Natural killer cell treated with Interleukin-12 subunit alpha and Interleukin-12 subunit beta and Interleukin-15 and Interleukin-18, amount 100 ng/mL, for 72 hours (primary cell): Measurements from ENCODE around the gene STRN4. TPM values are rescaled to one million over a fixed set of nuclear protein-coding genes. Genes with fewer than 3 reads are reported as not detected.
A peak's percentile ranks its signal among the peaks of the same experiment; 100 is the strongest.
"Not testable (repeated sequence)": the region's sequence is repeated elsewhere in the genome, so short reads cannot be mapped to it uniquely, and the experiment has no call there.

Experiments
- ATAC-seq, 2 donors: fragments of 150-1000 bp; cut with Tn5 transposase in 1 of 2; sonication (Bioruptor Pico), chemical (Tn5 transposase) in 1 of 2; 2 replicates each; pipeline ENCODE4 v1.10.0; 2021
- DNase-seq: peaks from one replicate; pipeline ENCODE4 v3.0.0; 2022; ENCODE audit warnings: low spot score
- H3K27ac Mint-ChIP-seq, 2 donors: 1 replicate in 1 of 2; 2 replicates in 1 of 2; pipeline ENCODE4 v1.8.0; 2022; ENCODE audit warnings: mixed read lengths in 2 of 2, mild to moderate bottlenecking in 1 of 2, moderate library complexity in 1 of 2
- H3K27me3 Mint-ChIP-seq, 2 donors: 1 replicate in 1 of 2; 2 replicates in 1 of 2; pipeline ENCODE4 v1.8.0; 2022; ENCODE audit warnings: mixed read lengths in 2 of 2
- H3K36me3 Mint-ChIP-seq: one replicate; pipeline ENCODE4 v1.8.0; 2022; ENCODE audit warnings: mixed read lengths
- H3K4me1 Mint-ChIP-seq, 2 donors: 1 replicate in 1 of 2; 2 replicates in 1 of 2; pipeline ENCODE4 v1.8.0; 2022; ENCODE audit warnings: low read depth in 2 of 2, mixed read lengths in 2 of 2, mild to moderate bottlenecking in 1 of 2
- H3K4me3 Mint-ChIP-seq: one replicate; pipeline ENCODE4 v1.8.0; 2022; ENCODE audit warnings: mixed read lengths
- H3K9me3 Mint-ChIP-seq: 2 replicates; pipeline ENCODE4 v1.8.0; 2022; ENCODE audit warnings: mixed read lengths
- total RNA-seq, 2 donors: library from RNA; stranded (reverse); gene quantifications; one replicate each; pipeline ENCODE4 v1.2.3, GENCODE V29; 2022

Gene STRN4
- total RNA-seq, 2 donors from 2014 or later, result 88.9 to 121 TPM

DNA sequence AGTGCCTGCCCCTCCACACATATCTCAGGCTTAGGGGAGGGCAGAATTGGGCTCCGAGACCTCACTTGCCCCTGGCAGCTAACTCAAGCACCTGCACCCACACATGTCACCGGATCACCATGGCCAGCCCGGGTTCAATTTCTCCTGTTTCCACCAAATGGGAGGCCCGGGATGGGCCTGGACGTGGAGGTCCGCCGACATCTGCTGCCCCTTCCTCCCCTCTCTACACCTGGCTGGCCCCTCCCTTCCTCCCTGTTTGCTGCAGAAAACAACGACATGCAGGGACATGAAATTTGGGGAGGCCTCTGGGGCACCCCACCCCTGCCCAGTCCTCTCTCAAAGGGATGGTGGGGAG lies 30.7 kb downstream of the STRN4 start:
- Mint-ChIP-seq H3K36me3 (peaks cover 4% of the 10 kb centered on the region), H3K9me3 (no peaks in the 10 kb centered on the region), H3K4me3 (peak overlapping the region; percentile 95), H3K27ac (peak overlapping the region; percentile 89 to 98), H3K4me1 (peaks cover 43 to 52% of the 10 kb centered on the region in 2 donors), H3K27me3 (no peaks in the 10 kb centered on the region)
- peak; percentile 44 for DNase-seq
- ATAC-seq, result no peak

DNA sequence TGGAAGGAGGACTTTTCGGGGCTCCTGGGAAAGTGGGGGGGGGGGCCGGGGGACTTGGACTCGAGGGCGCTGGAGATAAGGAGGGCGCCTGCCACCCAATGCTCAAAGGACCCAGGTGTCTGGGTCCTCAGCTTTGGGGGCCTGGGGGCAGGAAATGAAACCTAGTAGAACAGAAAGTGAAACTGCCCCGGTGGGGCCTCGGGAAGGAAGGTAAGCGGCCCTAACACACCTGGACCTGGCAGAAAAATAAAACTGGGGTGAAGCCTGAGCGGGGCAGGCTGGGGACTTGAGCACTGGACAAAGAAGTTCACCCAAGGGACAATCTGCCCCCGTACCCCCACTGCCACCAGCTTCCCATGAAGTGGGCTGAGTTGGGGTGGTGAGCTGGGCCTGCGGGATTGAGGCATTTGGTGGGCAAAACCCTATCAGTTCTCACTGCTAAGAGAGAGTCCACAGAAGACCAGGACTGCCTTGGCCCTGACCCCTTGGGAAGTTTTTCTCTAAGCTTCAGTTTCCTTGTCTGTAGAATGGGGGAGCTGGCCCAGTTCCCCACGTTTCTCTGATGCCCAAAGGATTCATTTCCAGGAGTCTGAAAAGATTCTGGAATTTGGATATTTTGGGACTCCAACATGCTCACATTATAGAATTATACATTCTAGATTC lies 31.7 kb downstream of the STRN4 start:
- Mint-ChIP-seq H3K4me1 (peaks cover 41 to 51% of the 10 kb centered on the region in 2 donors), H3K36me3 (peaks cover 4% of the 10 kb centered on the region), H3K4me3 (peak overlapping the region; percentile 95), H3K9me3 (no peaks in the 10 kb centered on the region), H3K27me3 (no peaks in the 10 kb centered on the region), H3K27ac (peak overlapping the region; percentile 89 to 98)
- ATAC-seq, result peak; percentile 36 to 48
- DNase-seq, result peak; percentile 71

DNA sequence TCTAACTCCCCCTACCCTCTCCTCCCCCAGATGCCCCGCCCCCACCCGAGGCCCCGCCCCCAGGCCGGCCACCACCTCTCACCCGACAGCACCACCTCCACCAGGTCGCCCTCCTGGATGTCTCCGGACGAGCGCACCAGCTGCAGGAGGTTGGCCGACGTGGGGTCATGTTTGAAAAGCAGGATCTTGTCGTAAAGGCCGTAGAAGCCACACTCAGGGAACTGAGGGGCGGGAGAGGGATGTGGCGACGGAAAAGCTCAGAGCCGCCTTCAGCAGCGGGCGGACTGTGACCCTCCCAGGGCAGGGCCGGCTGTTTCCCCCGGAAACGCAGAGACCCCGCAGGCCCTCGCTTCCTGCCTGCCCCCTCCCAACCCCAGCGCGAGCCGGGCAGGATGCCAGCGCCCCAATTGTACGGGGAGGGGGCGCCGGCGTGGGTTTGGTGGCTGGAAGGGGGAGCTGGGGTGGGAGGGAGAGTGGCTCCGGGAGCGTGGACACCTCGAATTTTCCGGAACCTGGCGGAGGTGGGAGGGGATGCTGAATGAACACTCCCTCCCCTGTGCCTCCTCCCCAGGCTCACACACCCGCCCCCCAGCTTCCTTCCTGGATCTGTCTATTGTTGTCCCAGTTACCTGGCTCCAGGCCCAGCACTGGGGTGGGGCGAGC lies 32.3 kb downstream of the STRN4 start:
- Mint-ChIP-seq H3K36me3 (peaks cover 4% of the 10 kb centered on the region), H3K4me1 (peaks cover 35 to 44% of the 10 kb centered on the region in 2 donors), H3K27ac (peak overlapping the region; percentile 89 to 98), H3K9me3 (no peaks in the 10 kb centered on the region), H3K4me3 (peak overlapping the region; percentile 95), H3K27me3 (no peaks in the 10 kb centered on the region)
- ATAC-seq (peak; percentile 54 to 55), DNase-seq (peak; percentile 74)

DNA sequence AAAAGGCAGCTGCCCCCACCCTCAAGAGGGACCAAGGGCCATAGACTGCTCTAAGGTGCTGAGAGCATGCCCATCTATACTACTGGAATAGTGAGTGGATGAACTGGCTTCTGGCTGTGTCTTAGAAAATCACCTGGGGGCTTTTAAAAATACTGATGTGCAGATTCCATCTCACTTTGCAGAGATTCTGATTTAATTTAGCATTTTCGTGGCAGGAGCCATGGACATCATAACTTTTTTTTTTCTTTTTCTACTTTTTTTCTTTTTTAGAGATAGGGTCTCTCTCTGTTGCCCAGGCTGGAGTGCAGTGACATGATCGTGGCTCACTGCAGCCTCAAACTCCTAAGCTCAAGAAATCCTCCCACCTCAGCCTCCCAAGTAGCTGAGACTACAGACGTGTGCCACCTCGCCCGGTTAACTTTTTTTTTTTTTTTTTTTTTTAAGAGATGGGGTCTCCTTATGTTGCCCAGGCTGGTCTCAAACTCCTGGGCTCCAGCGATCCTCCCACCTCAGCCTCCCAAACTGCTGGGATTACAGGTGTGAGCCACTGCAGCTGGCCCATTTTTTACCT lies 33.4 kb downstream of the STRN4 start:
- H3K4me3 Mint-ChIP-seq, result peak overlapping the region; percentile 48
- not testable (repeated sequence) for H3K9me3 Mint-ChIP-seq, H3K27me3 Mint-ChIP-seq, ATAC-seq, H3K36me3 Mint-ChIP-seq
- H3K4me1 Mint-ChIP-seq, result peaks cover 25 to 33% of the 10 kb centered on the region in 2 donors
- peak overlapping the region; percentile 89 to 98 for H3K27ac Mint-ChIP-seq
- DNase-seq, result peak; percentile 40

DNA sequence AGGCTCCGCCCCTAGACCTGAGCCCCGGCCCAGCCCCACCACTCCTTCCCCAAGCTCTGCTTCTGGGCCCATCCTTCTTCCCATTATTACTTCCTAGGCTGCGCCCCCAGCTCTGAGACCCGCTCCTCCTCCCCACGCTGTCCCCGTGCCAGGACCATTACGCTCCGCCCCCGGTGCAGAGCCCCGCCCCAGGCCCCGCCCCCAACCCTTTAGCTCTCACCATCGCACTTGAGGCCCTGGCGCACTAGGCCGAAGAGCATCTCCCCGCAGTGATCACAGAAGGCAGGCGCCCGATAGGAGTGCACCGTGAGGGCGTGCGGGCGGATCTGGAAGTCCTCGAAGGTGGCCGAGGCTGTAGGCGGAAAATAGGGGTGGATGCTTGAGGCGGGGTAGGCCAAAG lies 35.6 kb downstream of the STRN4 start:
- DNase-seq (peak; percentile 35), ATAC-seq (no peak)
- Mint-ChIP-seq H3K4me1 (peaks cover 19 to 21% of the 10 kb centered on the region in 2 donors), H3K4me3 (no peak overlapping the region), H3K27ac (no peak overlapping the region), H3K9me3 (no peaks in the 10 kb centered on the region), H3K36me3 (peaks cover 9% of the 10 kb centered on the region), H3K27me3 (no peaks in the 10 kb centered on the region)

DNA sequence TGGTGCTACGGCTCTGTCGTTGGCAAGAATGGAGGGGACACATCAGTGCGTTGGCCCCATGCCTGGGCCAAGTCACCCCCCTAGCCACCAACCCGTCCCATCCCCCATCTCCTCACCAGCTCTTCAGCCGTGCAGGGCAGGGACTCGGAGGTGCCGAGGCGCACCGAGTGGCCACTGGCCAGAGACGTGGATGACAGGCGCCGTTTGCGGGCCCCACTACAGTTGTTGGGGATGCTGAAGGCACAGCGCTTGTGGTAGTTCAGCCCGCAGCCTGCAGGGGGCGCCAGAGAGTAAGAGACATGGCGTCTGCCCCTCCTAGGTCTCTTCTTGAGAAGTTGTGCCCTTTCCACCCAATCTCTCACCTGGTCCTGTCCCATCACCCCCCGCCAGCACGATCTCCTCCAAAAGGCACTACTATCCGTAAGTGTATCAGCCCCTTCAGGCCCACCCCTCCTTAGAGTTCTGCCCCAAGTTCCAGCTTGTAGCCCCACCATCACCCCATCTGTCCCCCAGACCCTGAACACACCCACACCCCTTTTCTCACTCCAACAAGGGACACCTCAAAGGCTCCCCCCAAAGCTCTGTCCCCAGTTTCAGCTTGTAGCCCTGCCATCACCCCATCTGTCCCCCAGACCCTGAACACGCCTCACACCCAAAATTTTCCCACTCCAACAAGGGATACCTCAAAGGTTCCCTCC lies 41.7 kb downstream of the STRN4 start:
- no peaks in the 10 kb centered on the region for H3K9me3 Mint-ChIP-seq
- H3K4me1 Mint-ChIP-seq, result peaks cover 8 to 15% of the 10 kb centered on the region in 2 donors
- DNase-seq, result peak; percentile 81
- H3K4me3 Mint-ChIP-seq, result no peak overlapping the region
- peak; percentile 81 to 82 for ATAC-seq
- H3K27me3 Mint-ChIP-seq, result no peaks in the 10 kb centered on the region
- H3K27ac Mint-ChIP-seq, result peak overlapping the region; percentile 54 to 73
- peaks cover 8% of the 10 kb centered on the region for H3K36me3 Mint-ChIP-seq

DNA sequence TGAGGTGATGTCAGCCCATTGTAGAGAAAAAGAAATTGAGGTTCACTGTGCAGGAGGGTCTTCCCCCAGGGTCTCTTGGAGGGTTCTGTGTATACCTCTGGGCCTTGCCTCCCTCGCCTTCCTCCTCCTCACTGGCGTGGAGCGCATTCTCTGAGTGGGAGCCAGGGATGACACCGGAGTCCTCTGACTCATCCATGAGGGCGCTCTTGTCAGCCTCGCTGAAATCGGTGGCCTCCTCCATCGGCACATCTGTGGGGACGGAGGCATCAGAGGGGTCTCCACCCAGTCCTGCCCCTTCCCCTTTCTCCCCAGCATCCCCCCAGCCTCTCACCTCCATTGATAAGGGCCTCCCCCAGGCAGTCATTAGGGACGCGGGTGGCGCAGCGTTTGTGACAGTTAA lies 45.5 kb downstream of the STRN4 start:
- ATAC-seq (no peak), DNase-seq (no peak)
- no peak overlapping the region for H3K27ac Mint-ChIP-seq
- peaks cover 8% of the 10 kb centered on the region for H3K36me3 Mint-ChIP-seq
- peaks cover 8 to 19% of the 10 kb centered on the region in 2 donors for H3K4me1 Mint-ChIP-seq
- H3K9me3 Mint-ChIP-seq, result no peaks in the 10 kb centered on the region
- no peak overlapping the region for H3K4me3 Mint-ChIP-seq
- H3K27me3 Mint-ChIP-seq, result no peaks in the 10 kb centered on the region

DNA sequence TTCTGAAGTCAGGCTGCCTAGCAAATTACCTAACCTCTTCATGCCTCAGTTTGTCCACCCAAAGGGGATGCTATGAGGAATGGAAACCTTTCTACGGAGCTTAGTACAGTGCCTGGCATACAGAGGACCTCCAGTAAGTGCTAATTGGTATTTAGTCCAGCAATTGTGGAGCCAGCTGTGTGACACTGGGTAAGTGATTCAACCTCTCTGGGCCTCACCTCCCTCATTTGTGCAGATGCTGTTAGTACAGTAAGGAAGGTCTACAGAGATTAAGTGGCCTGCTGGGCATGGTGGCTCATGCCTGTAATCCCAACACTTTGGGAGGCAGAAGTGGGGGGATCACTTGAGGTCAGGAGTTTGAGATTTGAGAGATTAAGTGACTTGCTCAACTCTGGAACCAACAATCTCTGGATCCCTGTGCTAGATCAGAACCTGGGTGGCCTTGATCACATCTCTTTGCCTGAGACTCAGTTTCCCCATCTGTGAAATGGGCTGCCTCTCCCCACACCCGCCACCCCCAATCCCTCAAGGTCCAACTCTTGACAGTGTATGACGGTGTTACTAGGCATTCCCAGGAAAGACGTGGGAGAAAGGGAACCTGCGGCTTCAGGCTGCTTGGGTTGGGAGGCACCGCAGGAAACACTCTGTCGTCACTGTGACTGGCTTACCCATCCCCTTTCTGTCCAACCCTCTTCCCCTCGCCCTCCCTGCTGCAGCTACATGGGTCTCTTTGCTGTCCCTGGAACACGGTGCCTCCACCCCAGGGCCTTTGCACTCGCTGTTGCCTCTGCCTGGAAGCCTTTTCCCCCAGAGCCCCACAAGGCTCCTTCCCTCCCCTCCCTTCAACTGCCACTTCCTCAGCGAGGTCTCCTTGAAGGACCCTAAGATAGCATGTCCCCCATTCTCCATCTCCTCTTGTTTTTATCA lies 47.6 kb downstream of the STRN4 start:
- Mint-ChIP-seq H3K4me1 (peaks cover 0 to 10% of the 10 kb centered on the region in 2 donors), H3K27me3 (no peaks in the 10 kb centered on the region), H3K4me3 (no peak overlapping the region), H3K9me3 (no peaks in the 10 kb centered on the region), H3K36me3 (peaks cover 8% of the 10 kb centered on the region), H3K27ac (no peak overlapping the region)
- ATAC-seq (no peak), DNase-seq (no peak)

DNA sequence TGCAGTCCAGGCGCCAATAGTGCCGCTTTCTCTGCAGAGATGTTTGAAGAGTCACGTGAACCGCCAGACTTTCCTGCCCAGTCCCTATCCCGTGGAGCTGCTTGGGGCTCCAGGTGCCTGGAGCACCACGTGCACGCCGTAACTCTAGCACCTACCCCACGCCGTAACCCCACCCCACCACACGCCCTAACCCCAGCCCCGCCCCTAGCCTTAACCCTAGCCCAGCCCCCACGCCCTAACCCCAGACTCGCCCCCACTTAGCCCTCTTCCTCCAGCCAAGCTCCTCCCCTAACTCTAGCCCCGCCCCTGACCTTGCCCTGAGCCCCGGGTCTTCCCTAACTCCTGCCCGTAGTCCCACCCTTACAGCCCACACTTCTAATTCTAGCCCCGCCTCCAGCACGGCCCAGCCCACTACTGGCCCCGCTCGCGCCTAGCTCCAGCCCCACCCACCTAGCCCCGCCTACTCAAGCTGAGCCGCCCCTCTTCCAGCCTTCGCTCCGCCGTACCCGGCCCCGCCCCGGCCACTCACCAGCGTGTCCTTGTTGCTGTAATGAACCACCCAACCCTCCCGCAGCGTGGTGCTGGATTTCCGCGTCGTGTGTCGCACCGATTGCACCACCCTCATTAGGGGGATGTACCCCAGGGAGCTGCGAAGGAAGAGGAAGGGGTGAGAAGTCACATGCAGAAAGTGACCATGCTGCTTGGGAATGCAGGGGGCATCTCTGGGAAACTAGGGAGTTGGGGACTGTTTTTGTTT lies 48.9 kb downstream of the STRN4 start:
- ATAC-seq, result peak; percentile 28 to 60
- Mint-ChIP-seq H3K27me3 (no peaks in the 10 kb centered on the region), H3K36me3 (peaks cover 14% of the 10 kb centered on the region), H3K27ac (no peak overlapping the region), H3K9me3 (no peaks in the 10 kb centered on the region), H3K4me3 (no peak overlapping the region), H3K4me1 (peaks cover 0 to 15% of the 10 kb centered on the region in 2 donors)
- DNase-seq, result no peak

DNA sequence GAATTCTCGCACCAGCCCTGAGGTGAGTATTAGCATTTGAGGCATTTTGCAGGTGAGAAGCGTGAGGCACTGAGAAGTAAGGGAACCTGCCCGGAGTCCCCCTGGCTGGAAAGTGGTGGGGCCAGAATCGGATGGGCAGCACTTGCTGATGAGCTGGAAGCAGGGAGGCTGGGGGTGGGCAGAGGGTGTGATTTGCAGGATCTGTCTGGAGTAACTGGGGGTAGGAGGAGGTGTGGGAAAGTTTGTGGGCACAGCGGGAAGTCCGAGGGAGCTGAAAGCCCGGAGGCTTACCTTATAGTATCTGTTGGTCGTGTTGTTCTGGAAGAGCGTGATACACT lies 49.4 kb downstream of the STRN4 start:
- H3K9me3 Mint-ChIP-seq, result no peaks in the 10 kb centered on the region
- ATAC-seq (no peak), DNase-seq (no peak)
- no peak overlapping the region for H3K4me3 Mint-ChIP-seq
- H3K27ac Mint-ChIP-seq, result no peak overlapping the region
- no peaks in the 10 kb centered on the region for H3K27me3 Mint-ChIP-seq
- peaks cover 18% of the 10 kb centered on the region for H3K36me3 Mint-ChIP-seq
- H3K4me1 Mint-ChIP-seq, result peaks cover 0 to 15% of the 10 kb centered on the region in 2 donors

DNA sequence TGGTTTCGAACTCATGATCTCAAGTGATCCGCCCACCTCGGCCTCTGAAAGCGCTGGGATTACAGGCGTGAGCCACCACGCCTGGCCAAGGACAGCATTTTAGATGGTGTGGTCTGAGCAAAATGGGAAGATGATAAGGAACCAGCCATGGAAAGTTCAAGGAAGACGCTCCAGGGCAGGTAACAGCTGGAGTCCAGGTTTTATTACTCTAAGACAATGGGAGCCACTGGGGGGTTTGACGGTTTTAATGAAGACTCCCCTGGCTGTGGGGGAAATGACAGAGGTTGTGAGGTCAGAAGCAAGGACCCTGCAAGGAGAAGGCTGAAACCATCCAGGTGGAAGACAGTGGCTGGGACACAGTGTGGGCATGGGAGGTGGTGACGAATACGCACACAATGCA lies 50.2 kb downstream of the STRN4 start:
- H3K36me3 Mint-ChIP-seq, result peaks cover 19% of the 10 kb centered on the region
- no peaks in the 10 kb centered on the region for H3K27me3 Mint-ChIP-seq
- H3K4me1 Mint-ChIP-seq, result peaks cover 0 to 16% of the 10 kb centered on the region in 2 donors
- no peak overlapping the region for H3K4me3 Mint-ChIP-seq
- H3K9me3 Mint-ChIP-seq, result no peaks in the 10 kb centered on the region
- DNase-seq, result no peak
- ATAC-seq, result no peak
- H3K27ac Mint-ChIP-seq, result no peak overlapping the region

DNA sequence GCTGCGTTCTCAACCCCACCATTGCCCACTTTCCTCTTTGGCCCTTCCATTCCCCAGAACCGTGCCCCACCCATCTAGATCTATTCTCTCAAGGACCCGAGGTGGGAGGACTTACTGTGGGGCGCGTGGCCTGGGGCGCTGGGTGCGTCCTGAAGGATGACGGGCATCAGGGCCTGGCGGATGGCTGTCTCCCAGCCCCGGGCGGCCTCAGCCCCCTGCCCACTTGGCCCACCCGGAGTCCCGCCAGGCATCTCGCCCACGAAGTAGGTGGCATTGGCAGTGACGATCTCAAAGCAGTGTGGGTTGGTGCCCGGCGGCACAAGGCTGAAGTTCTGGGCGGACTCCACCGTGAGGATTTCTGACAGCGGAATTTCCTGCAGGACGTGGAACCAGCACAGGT lies 52.5 kb downstream of the STRN4 start:
- Mint-ChIP-seq H3K36me3 (peaks cover 27% of the 10 kb centered on the region), H3K9me3 (no peaks in the 10 kb centered on the region), H3K27me3 (no peaks in the 10 kb centered on the region), H3K4me3 (no peak overlapping the region), H3K27ac (no peak overlapping the region), H3K4me1 (peaks cover 0 to 20% of the 10 kb centered on the region in 2 donors)
- DNase-seq, result no peak
- ATAC-seq, result no peak
